Measurements from ENCODE around the gene ARPC5L.
A peak's percentile ranks its signal among the peaks of the same experiment; 100 is the strongest.

The ARPC5L gene

DNA sequence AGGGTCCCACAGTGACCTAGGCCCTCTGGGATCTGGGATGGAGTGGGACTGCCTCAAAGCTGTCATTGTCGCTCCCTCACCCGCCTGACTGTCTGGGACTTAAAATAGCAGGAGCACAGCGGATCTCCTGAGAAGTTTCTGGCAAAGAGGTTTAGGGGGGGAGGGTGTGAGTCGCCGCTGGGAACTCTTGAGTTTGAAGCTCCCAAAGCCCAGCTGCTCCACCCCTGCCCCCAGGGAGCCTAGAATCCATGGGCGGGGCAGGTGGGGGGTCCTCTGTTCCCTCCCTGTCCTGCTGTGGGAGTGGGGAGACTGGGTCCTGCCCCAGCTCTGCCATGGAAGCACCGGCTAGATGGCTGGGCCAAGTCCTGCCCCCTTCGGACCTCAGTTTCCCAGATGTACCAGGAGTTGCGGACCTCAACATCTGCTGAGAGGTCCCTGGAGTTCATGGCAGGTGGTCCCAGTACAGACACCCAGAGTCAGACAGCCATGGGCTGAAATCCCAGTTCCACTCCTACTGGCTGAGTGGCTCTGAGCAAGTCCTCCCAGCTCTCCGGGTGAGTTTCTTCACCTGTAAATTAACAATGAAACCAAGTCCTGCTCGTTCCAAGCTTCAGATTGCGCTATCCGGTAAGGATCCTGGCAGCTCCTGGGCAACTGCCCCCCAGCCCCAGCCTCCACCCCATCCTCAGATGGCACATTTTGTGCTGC lies 9.7 kb upstream of the ARPC5L start:
- TF ChIP-seq, protein P1, sequence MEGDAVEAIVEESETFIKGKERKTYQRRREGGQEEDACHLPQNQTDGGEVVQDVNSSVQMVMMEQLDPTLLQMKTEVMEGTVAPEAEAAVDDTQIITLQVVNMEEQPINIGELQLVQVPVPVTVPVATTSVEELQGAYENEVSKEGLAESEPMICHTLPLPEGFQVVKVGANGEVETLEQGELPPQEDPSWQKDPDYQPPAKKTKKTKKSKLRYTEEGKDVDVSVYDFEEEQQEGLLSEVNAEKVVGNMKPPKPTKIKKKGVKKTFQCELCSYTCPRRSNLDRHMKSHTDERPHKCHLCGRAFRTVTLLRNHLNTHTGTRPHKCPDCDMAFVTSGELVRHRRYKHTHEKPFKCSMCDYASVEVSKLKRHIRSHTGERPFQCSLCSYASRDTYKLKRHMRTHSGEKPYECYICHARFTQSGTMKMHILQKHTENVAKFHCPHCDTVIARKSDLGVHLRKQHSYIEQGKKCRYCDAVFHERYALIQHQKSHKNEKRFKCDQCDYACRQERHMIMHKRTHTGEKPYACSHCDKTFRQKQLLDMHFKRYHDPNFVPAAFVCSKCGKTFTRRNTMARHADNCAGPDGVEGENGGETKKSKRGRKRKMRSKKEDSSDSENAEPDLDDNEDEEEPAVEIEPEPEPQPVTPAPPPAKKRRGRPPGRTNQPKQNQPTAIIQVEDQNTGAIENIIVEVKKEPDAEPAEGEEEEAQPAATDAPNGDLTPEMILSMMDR (IDR thresholded peaks at IDR 0.05), result no peak

DNA sequence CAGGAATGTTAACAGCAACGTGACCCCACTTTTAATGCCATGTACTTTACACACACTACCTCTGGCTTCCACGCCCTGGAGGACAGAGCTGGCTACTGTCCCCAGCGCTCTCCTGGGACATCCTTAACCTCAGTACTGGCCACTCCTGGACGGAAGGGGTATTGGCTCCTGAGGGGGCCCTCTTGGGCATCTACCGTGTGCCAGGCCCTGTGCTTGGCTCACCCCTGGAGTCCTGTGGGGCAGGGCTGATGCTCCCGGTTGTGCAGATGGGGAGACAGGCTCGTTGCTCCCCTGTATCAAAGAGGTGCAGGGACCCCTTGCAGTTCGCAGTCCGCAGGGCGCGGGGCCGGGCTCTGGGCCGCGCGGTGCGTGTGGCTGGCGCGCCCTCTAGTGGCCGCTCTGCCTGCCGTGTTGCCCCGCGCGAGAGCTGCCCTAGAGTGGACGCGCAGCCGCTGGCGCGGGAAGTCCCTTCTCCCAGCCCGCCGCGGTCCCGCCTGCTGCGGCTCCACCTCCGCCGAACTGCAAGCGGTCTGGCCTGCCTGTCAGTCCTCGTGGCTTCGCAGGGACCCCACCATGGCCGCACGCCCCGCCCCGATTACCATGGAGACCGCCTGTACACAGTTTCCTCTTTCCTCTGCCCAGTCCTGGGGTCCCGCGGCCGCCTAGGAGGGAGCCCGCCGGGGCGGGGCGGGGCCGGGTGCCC lies 8.9 kb upstream of the ARPC5L start, which contains the start of gene WDR38:
WDR38 (plus strand) TSS at position 632 of the 703 bp plus-strand sequence. CDS start 72 bp downstream, outside the sequence.
- TF ChIP-seq, protein P1 (IDR thresholded peaks at IDR 0.05), result peak; percentile 99

DNA sequence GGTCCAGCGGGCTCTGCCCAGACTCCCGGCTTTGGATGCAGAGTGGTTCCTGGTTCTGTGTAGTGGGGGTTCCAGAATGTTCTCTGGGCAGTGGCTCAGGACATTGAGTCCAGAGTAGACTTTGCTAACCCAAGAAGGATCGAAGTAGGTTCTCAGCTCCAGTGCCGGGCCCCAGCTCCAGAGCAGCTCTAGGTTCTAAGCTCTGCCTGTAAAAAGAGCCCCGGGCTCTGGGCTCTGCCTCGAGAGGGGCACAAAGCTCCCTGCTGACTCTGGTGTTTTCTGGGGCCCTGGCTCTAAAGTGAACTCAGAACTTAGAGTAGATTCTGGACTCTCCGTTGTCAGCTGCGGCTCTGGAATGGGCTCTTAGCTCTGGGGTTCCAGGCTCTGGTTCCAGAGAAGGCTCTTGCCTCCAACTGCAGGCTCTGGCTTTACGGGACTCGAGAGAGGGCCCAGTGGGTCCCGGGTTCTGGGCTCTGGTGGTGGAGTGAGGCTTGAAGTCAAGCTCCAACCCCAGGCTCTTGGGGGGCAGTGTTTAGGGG lies 8.3 kb upstream of the ARPC5L start:
- TF ChIP-seq, protein P1 (IDR thresholded peaks at IDR 0.05), result no peak

DNA sequence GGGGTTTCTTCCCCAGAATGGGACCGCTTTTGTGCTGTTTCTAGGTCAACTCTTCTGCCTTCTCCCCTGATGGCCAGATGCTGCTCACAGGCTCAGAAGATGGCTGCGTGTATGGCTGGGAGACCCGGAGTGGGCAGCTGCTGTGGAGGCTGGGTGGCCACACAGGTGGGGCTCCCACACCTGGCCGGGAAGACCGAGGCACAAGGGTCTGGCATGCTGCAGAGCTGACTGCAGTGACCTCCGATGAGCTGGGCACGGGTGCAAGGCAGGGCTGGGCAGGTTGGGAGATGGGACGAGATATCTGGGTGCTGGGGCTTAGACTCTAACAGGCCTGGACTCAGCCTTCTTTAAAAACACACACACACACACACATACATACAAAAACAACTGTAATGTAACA lies 7.8 kb upstream of the ARPC5L start:
- TF ChIP-seq, protein P1 (IDR thresholded peaks at IDR 0.05), result no peak

DNA sequence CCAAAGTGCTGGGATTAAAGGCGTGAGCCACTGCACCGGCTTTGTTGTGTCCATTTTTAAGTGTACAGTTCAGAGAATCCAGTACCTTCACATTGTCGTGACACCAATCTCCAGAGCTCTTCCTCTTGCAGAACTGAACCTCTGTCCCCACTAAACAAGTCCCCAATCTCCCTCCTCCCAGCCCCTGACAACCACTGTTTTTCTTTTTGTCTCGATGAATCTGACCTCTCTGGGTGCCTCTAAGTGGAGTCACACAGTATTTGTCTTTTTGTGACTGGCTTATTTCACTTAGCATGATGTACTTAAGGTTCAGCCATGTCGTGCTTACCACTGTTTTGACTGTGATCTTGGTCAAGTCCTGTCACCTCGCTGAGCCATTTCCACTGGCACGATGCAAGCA lies 7.1 kb upstream of the ARPC5L start:
- TF ChIP-seq, protein P1 (IDR thresholded peaks at IDR 0.05), result no peak

DNA sequence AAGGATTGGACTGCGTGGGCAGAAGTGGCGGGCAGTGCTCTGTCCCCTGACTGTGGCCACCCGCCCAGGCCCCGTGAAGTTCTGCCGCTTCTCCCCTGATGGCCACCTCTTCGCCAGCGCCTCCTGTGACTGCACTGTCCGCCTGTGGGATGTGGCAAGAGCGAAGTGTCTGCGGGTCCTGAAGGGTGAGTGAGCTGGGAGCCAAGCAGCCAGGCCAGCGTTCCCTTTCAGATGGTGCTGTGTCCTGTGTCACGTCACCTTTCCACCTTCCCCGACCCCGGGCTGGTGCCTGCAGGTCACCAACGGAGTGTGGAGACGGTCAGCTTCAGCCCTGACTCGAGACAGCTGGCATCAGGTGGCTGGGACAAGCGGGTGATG lies 6.4 kb upstream of the ARPC5L start:
- TF ChIP-seq, protein P1 (IDR thresholded peaks at IDR 0.05), result no peak

DNA sequence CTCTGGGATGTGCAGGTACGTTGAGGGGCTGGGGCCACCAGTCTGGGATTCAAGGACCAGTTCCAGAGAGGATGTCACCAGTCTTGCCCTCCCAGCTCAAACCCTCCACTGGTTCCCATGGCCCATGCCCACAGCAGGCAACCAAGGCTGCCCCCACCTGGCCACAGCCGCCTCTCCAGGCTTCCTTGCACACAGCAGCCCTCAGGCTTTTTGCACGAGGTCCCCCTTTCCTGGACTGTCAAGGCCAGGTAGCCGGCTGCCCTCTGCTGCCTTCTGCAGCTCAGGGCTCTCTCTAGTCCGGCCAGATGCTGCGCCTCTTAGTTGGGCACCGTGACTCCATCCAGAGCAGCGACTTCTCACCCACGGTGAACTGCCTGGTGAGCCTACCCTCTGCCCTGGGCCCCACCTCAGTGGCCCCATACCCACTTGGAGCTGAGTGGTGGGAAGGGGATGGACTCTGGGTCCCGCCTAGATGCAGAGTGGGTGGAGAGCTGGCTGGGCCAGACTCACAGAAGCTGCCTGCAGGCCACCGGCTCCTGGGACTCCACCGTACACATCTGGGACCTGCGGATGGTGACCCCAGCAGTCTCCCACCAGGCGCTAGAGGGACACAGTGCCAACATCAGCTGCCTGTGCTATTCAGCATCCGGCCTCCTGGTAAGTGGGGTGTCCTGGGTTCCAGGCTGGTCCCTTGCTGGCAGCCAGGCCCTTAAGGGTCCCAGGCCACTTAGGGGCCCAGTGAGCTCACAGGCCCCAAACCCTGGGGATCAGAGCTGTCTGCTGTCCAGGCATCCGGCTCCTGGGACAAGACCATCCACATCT lies 5.8 kb upstream of the ARPC5L start:
- TF ChIP-seq, protein P1 (IDR thresholded peaks at IDR 0.05), result peak; percentile 45
